SK-N-SH treated with all-trans-retinoic acid at 6 μM for 48 hours (cell line): ENCODE results near the gene SAP30.

Source experiments
- ATAC-seq: fragments of 200-7000 bp; cut with Tn5 transposase; 3 replicates; pipeline ENCODE4 v1.9.1; 2020; ENCODE audit warnings: mild to moderate bottlenecking, moderate library complexity
- BACH2 ChIP-seq: fragments of 250-450 bp; sonication (Bioruptor Pico); IDR thresholded peaks from 2 replicates; pipeline ENCODE4 v1.9.0; 2021; ENCODE audit warnings: mild to moderate bottlenecking, borderline replicate concordance
- CSDC2 ChIP-seq: fragments of 250-450 bp; sonication (Bioruptor Pico); IDR thresholded peaks from 2 replicates; pipeline ENCODE4 v1.5.0; 2020; ENCODE audit warnings: mild to moderate bottlenecking, moderate library complexity
- CSRNP3 ChIP-seq: fragments of 250-450 bp; sonication (Bioruptor Pico); IDR thresholded peaks from 2 replicates; pipeline ENCODE4 v1.5.1; 2021; ENCODE audit warnings: mild to moderate bottlenecking, moderate library complexity
- ESRRG ChIP-seq: fragments of 250-450 bp; sonication (Bioruptor Pico); IDR thresholded peaks from 2 replicates; pipeline ENCODE4 v1.6.1; 2021; ENCODE audit warnings: mild to moderate bottlenecking
- ISL1 ChIP-seq: fragments of 250-450 bp; sonication (Bioruptor Pico); IDR thresholded peaks from 2 replicates; pipeline ENCODE4 v2.1.2; 2022; ENCODE audit warnings: mild to moderate bottlenecking, moderate library complexity
- OSR1 ChIP-seq: fragments of 250-450 bp; sonication (Bioruptor Pico); IDR thresholded peaks from 2 replicates; pipeline ENCODE4 v1.8.0; 2022; ENCODE audit warnings: moderate library complexity, mild to moderate bottlenecking, inconsistent platforms
- PATZ1 ChIP-seq: fragments of 250-450 bp; sonication (Bioruptor Pico); IDR thresholded peaks from 2 replicates; pipeline ENCODE4 v1.8.0; 2020; ENCODE audit warnings: mild to moderate bottlenecking, moderate library complexity, borderline replicate concordance
- POU6F1 ChIP-seq: fragments of 250-450 bp; sonication (Bioruptor Pico); IDR thresholded peaks from 2 replicates; pipeline ENCODE4 v1.8.0; 2021; ENCODE audit warnings: low read depth, mild to moderate bottlenecking, moderate library complexity, borderline replicate concordance
- PPARA ChIP-seq: fragments of 250-450 bp; sonication (Bioruptor Pico); IDR thresholded peaks from 2 replicates; pipeline ENCODE4 v1.5.0; 2020; ENCODE audit warnings: mild to moderate bottlenecking, borderline replicate concordance
- RARB ChIP-seq: fragments of 250-450 bp; sonication (Bioruptor Pico); IDR thresholded peaks from 2 replicates; pipeline ENCODE4 v1.8.0; 2021; ENCODE audit warnings: mild to moderate bottlenecking, moderate library complexity
- SNAI2 ChIP-seq: fragments of 250-450 bp; sonication (Bioruptor Pico); IDR thresholded peaks from 2 replicates; pipeline ENCODE4 v1.5.0; 2020; ENCODE audit warnings: mild to moderate bottlenecking, moderate library complexity
- TCF4 ChIP-seq: fragments of 250-450 bp; sonication (Bioruptor Pico); IDR thresholded peaks from 2 replicates; pipeline ENCODE4 v1.8.0; 2021; ENCODE audit warnings: mild to moderate bottlenecking, moderate library complexity, borderline replicate concordance
- TOX ChIP-seq: fragments of 250-450 bp; sonication (Bioruptor Pico); IDR thresholded peaks from 2 replicates; pipeline ENCODE4 v1.8.0; 2021; ENCODE audit warnings: mild to moderate bottlenecking, moderate library complexity, borderline replicate concordance
- TSHZ2 ChIP-seq: fragments of 250-450 bp; sonication (Bioruptor Pico); IDR thresholded peaks from 2 replicates; pipeline ENCODE4 v1.5.0; 2020; ENCODE audit warnings: mild to moderate bottlenecking, moderate library complexity
- ZC3H10 ChIP-seq: fragments of 250-450 bp; sonication (Bioruptor Pico); IDR thresholded peaks from 2 replicates; pipeline ENCODE4 v1.5.1; 2021; ENCODE audit warnings: mild to moderate bottlenecking, moderate library complexity
- ZFP3 ChIP-seq: fragments of 250-450 bp; sonication (Bioruptor Pico); IDR thresholded peaks from 2 replicates; pipeline ENCODE4 v1.5.0; 2020; ENCODE audit warnings: mild to moderate bottlenecking, moderate library complexity
- ZFP30 ChIP-seq: fragments of 450-650 bp; formaldehyde crosslinking; IDR thresholded peaks from 2 replicates; pipeline ENCODE4 v1.5.0; 2022; ENCODE audit warnings: mild to moderate bottlenecking, moderate library complexity
- ZNF565 ChIP-seq: fragments of 450-650 bp; formaldehyde crosslinking; conservative IDR thresholded peaks from 2 replicates; pipeline ENCODE4 v1.5.0; 2020; ENCODE audit warnings: low read depth, mild to moderate bottlenecking, moderate library complexity
- ZNF8 ChIP-seq: fragments of 450-650 bp; formaldehyde crosslinking; IDR thresholded peaks from 2 replicates; pipeline ENCODE4 v1.5.0; 2020; ENCODE audit warnings: mild to moderate bottlenecking, moderate library complexity

SAP30 gene

GRCh38 chr4:173401063-173401462, 30.3 kb downstream of the SAP30 start (continued):
- TF ChIP-seq TSHZ2 (no peak), PATZ1 (CRISPR knock-in tag) (no peak), RARB (CRISPR knock-in tag) (no peak), BACH2 (no peak), ZFP3 (CRISPR knock-in tag) (no peak), ISL1 (no peak), ZFP30 (CRISPR knock-in tag) (no peak)
- TF ChIP-seq, all 23 proteins: peak for 0

GRCh38 chr4:173403051-173403450, 32.3 kb downstream of the SAP30 start:
- no peak for ATAC-seq
- no peak for TF ChIP-seq POU6F1 (CRISPR knock-in tag)
- no peak for TF ChIP-seq CSDC2 (CRISPR knock-in tag)
- TF ChIP-seq BACH2, result no peak
- TF ChIP-seq ZC3H10 (CRISPR knock-in tag), result no peak
- no peak for TF ChIP-seq SNAI2
- no peak for TF ChIP-seq ZNF8 (CRISPR knock-in tag)
- no peak for TF ChIP-seq ZNF565

GRCh38 chr4:173404296-173404865, 33.6 kb downstream of the SAP30 start:
- ATAC-seq, result no peak
- TF ChIP-seq RARB (CRISPR knock-in tag), result no peak
- TF ChIP-seq, all 23 proteins: peak for 0

DNA sequence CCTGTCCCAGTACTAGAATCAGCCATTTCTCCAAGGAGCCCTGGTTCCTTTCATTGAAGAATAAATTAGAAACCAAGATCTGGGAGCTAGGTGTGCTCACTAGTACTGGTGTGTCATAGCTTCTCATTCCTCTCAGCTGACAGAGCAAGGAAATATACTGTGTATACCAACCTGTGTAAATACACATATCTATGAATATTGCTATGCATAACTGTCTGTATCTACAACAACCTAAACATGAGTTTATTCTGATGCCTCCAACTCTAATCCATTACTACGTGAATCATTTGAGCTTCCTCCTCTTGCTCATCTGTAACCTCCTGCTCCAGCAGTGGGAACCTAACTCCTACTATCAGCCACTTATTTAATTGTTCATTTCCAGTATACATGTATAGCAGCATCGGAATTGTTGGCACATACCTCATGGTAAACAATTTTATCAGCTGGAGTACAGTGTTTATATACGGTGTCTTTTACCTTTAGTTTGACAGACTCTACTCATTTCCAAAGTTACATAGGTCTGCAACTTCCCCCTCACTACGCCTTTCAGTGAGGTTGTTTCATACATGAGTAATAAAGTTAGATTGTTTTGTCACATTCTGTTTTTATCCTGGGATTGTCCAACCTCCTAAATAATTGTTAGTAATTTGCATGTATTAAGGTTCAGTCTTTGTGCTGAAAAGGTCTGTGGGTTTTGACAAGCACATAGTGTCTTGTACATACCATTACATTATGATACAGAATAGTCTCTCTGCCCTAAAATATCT, 35.3 kb downstream of the SAP30 start:
- ATAC-seq, result no peak
- TF ChIP-seq OSR1 (CRISPR knock-in tag) (no peak), PATZ1 (CRISPR knock-in tag) (no peak), ISL1 (no peak), CSRNP3 (CRISPR knock-in tag) (no peak), POU6F1 (CRISPR knock-in tag) (no peak), TOX (no peak), BACH2 (no peak), RARB (CRISPR knock-in tag) (no peak), ZFP3 (CRISPR knock-in tag) (no peak), TSHZ2 (no peak), ZFP30 (CRISPR knock-in tag) (no peak), ZNF8 (CRISPR knock-in tag) (no peak), TCF4 (CRISPR knock-in tag) (no peak), PPARA (CRISPR knock-in tag) (no peak), ESRRG (CRISPR knock-in tag) (no peak)
